HEK293 (cell line): Measurements from ENCODE around the gene ATP7B.

Experiments used
- CTCF ChIA-PET: fragments of 350-600 bp; formaldehyde crosslinking; extraction: SDS; loops from one replicate; lab custom pipeline; 2021; ENCODE audit warnings: antibody characterized with exemption; lab: Yijun Ruan, JAX
- POLR2A ChIA-PET: fragments of 300-600 bp; formaldehyde crosslinking; extraction: SDS; loops from one replicate; lab custom pipeline; 2020; ENCODE audit warnings: antibody characterized with exemption, inconsistent platforms; lab: Yijun Ruan, JAX
- H3K27ac ChIP-seq: fragments of 200-500 bp; sonication (Bioruptor generic); 2 replicates; pipeline ENCODE4 v1.5.1; 2014; ENCODE audit warnings: low read depth, low read length, control low read depth, inconsistent platforms; ENCODE audit errors: extremely low read depth
- H3K36me3 ChIP-seq, 2 experiments: fragments of 200-500 bp in 1 of 2; sonication (Bioruptor generic) in 1 of 2; 1 replicate in 1 of 2; 2 replicates in 1 of 2; pipeline ENCODE4 v1.5.1; 2014 to 2017; ENCODE audit warnings: inconsistent platforms in 2 of 2, low read length in 2 of 2; ENCODE audit not compliant: control insufficient read depth in 2 of 2, insufficient read depth in 1 of 2
- H3K4me1 ChIP-seq: fragments of 200-500 bp; sonication (Bioruptor generic); 2 replicates; pipeline ENCODE4 v1.5.1; 2014; ENCODE audit warnings: mild to moderate bottlenecking, low read length, inconsistent platforms; ENCODE audit not compliant: control insufficient read depth, insufficient read depth
- H3K4me3 ChIP-seq: 2 replicates; pipeline ENCODE4 v1.5.1; 2011; ENCODE audit warnings: low read depth, mild to moderate bottlenecking, control low read depth, low read length, moderate library complexity
- H3K9me3 ChIP-seq: fragments of 200-500 bp; sonication (Bioruptor generic); 2 replicates; pipeline ENCODE4 v1.5.1; 2014; ENCODE audit warnings: low read depth, low read length, inconsistent platforms; ENCODE audit not compliant: control insufficient read depth, insufficient read depth
- EGR2 ChIP-seq: fragments of 450-650 bp; formaldehyde crosslinking; IDR thresholded peaks from 2 replicates; pipeline ENCODE4 v1.5.1; 2016; ENCODE audit warnings: low read depth, missing biosample characterization, missing genetic modification characterization
- KLF17 ChIP-seq: fragments of 450-650 bp; formaldehyde crosslinking; IDR thresholded peaks from 2 replicates; pipeline ENCODE4 v1.5.1; 2016; ENCODE audit warnings: missing biosample characterization, missing genetic modification characterization
- KLF8 ChIP-seq: fragments of 450-650 bp; formaldehyde crosslinking; IDR thresholded peaks from 2 replicates; pipeline ENCODE4 v1.5.1; 2016; ENCODE audit warnings: missing biosample characterization, missing genetic modification characterization
- MZF1 ChIP-seq: fragments of 450-650 bp; formaldehyde crosslinking; IDR thresholded peaks from 2 replicates; pipeline ENCODE4 v1.5.1; 2017; ENCODE audit warnings: missing biosample characterization, missing genetic modification characterization, borderline replicate concordance
- SALL2 ChIP-seq: fragments of 450-650 bp; formaldehyde crosslinking; IDR thresholded peaks from 2 replicates; pipeline ENCODE4 v1.5.0; 2017; ENCODE audit warnings: missing biosample characterization, mild to moderate bottlenecking, missing genetic modification characterization, borderline replicate concordance
- SP7 ChIP-seq: fragments of 450-650 bp; formaldehyde crosslinking; IDR thresholded peaks from 2 replicates; pipeline ENCODE4 v1.5.1; 2016; ENCODE audit warnings: missing biosample characterization, missing genetic modification characterization
- ZBTB10 ChIP-seq: fragments of 450-650 bp; formaldehyde crosslinking; IDR thresholded peaks from 2 replicates; pipeline ENCODE4 v1.5.1; 2016; ENCODE audit warnings: missing biosample characterization, missing genetic modification characterization
- ZBTB44 ChIP-seq: fragments of 450-650 bp; IDR thresholded peaks from 2 replicates; pipeline ENCODE4 v1.5.1; 2018; ENCODE audit warnings: missing biosample characterization, mild to moderate bottlenecking, missing genetic modification characterization
- ZFHX2 ChIP-seq: fragments of 450-650 bp; formaldehyde crosslinking; conservative IDR thresholded peaks from 2 replicates; pipeline ENCODE4 v1.5.1; 2016; ENCODE audit warnings: missing biosample characterization, missing genetic modification characterization
- ZFP41 ChIP-seq: fragments of 450-650 bp; formaldehyde crosslinking; IDR thresholded peaks from 2 replicates; pipeline ENCODE4 v1.5.1; 2016; ENCODE audit warnings: missing biosample characterization, missing genetic modification characterization, borderline replicate concordance
- ZNF223 ChIP-seq: fragments of 450-650 bp; formaldehyde crosslinking; IDR thresholded peaks from 2 replicates; pipeline ENCODE4 v1.5.1; 2016; ENCODE audit warnings: missing biosample characterization, missing genetic modification characterization
- ZNF248 ChIP-seq: fragments of 450-650 bp; formaldehyde crosslinking; IDR thresholded peaks from 2 replicates; pipeline ENCODE4 v1.5.1; 2017; ENCODE audit warnings: missing biosample characterization, missing genetic modification characterization
- ZNF280D ChIP-seq: fragments of 450-650 bp; formaldehyde crosslinking; IDR thresholded peaks from 2 replicates; pipeline ENCODE4 v1.5.1; 2016; ENCODE audit warnings: missing biosample characterization, missing genetic modification characterization
- ZNF394 ChIP-seq: fragments of 450-650 bp; formaldehyde crosslinking; IDR thresholded peaks from 2 replicates; pipeline ENCODE4 v1.5.1; 2016; ENCODE audit warnings: missing biosample characterization, missing genetic modification characterization, mild to moderate bottlenecking, moderate library complexity, borderline replicate concordance
- ZNF621 ChIP-seq: fragments of 450-650 bp; formaldehyde crosslinking; IDR thresholded peaks from 2 replicates; pipeline ENCODE4 v1.5.1; 2017; ENCODE audit warnings: missing biosample characterization, missing genetic modification characterization
- ZNF704 ChIP-seq: fragments of 450-650 bp; formaldehyde crosslinking; IDR thresholded peaks from 2 replicates; pipeline ENCODE4 v1.5.1; 2016; ENCODE audit warnings: missing biosample characterization, missing genetic modification characterization
- ZSCAN23 ChIP-seq: fragments of 450-650 bp; formaldehyde crosslinking; IDR thresholded peaks from 2 replicates; pipeline ENCODE4 v1.5.1; 2016; ENCODE audit warnings: missing biosample characterization, missing genetic modification characterization

The ATP7B gene

GRCh38 chr13:51922771-51923480 lies 88.3 kb downstream of the ATP7B start:
- no peaks in the 10 kb centered on the region for H3K36me3 ChIP-seq
- no peaks in the 10 kb centered on the region for H3K4me1 ChIP-seq
- no peak overlapping the region for H3K4me3 ChIP-seq
- TF ChIP-seq ZFP41 (tag by site-specific recombination) (no peak), SALL2 (no peak)
- ChIA-PET CTCF (interaction anchor here (0.9 to 1.0 kb wide), 3 partner anchors 25 to 636 kb away, joined by 3 to 5 read pairs (median 4); no protein-coding TSS in a partner anchor), POLR2A (no interaction called here)
- no peak overlapping the region for H3K27ac ChIP-seq
- no peaks in the 10 kb centered on the region for H3K9me3 ChIP-seq

- no peaks in the 10 kb centered on the region for H3K4me1 ChIP-seq
- TF ChIP-seq EGR2 (tag by site-specific recombination) (peak; percentile 40; the same call in 1 of the 2 replicates), ZSCAN23 (tag by site-specific recombination) (no peak), KLF17 (peak; percentile 40; the same call in 1 of the 2 replicates), ZBTB10 (tag by site-specific recombination) (no peak), SP7 (tag by site-specific recombination) (no peak), KLF8 (tag by site-specific recombination) (no peak), ZFHX2 (tag by site-specific recombination) (peak; percentile 50), ZBTB44 (tag by site-specific recombination) (no peak), ZNF394 (tag by site-specific recombination) (no peak), ZNF248 (no peak), ZNF280D (tag by site-specific recombination) (no peak), ZNF704 (tag by site-specific recombination) (no peak), ZNF621 (tag by site-specific recombination) (no peak), MZF1 (tag by site-specific recombination) (no peak), ZNF223 (tag by site-specific recombination) (no peak)
- no peaks in the 10 kb centered on the region for H3K36me3 ChIP-seq
- no peak overlapping the region for H3K4me3 ChIP-seq
- no peak overlapping the region for H3K27ac ChIP-seq
- CTCF ChIA-PET, result interaction anchor here (0.9 to 1.0 kb wide), 2 partner anchors 24 to 635 kb away, joined by 3 to 4 read pairs; no protein-coding TSS in a partner anchor
- no peaks in the 10 kb centered on the region for H3K9me3 ChIP-seq
- POLR2A ChIA-PET, result no interaction called here
Observed at GRCh38 chr13:51921790-51922740, 89.2 kb downstream of the ATP7B start.
